NCI-H446 (cell line): ENCODE measurements around the gene LDAH.

Experiments used
- DNase-seq, 2 experiments: peaks; one replicate each; lab custom pipeline; 2025; lab: John Stamatoyannopoulos, UW

Gene LDAH

DNA sequence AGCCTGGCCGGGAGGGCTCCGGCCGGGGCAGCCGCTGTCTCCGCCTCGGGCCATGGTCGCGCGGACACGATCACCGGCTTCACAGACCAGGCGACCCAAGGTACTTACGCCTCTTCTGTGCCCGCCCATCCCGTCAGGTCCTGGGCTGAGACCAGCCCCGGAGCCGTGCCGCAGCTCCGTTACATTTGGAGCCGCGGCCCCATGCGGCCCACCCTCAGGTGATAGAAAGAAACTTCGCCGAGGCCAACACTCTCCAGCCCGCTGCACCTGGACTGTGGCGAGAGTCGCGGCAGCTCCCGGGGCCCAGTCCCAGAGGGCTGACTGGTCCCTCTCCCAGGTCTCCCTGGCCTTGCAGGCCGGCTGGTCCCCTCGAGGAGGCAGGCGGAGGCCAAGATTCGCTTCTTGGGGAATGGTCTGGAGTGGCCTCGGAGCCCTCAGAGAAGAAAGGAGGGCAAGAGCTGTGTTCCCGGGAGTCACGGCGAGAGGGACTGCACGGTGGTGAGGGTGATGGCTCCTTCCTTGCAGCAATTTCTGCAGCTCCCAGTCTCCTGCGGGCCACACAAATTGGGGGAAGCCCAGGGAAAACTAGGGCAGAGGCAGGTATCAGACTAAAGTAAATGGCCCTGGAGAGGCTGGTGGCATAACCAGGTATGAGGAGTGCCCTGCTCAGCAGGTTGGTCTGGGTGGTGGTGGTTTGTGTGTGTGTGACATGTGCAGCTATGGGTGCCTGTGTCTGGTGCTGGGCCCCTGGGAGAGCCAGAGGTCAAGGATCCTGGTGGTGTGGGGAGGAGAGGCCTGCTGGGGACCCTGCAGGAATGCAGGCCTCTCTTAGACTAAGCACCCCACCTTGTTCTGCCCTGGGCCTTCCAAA is 155.1 kb downstream of the LDAH start:
- DNase-seq = no peak

- no peak for DNase-seq
These were observed 155.8 kb downstream of the LDAH start for GRCh38 chr2:20667151-20667530.

GRCh38 chr2:20666304-20667150 is 156.4 kb downstream of the LDAH start, which contains the start of gene GDF7:
Gene GDF7, plus strand, starts transcription at chr2:20667144. Its CDS starts 96 bp downstream, at chr2:20667240.
- DNase-seq = no peak

DNA sequence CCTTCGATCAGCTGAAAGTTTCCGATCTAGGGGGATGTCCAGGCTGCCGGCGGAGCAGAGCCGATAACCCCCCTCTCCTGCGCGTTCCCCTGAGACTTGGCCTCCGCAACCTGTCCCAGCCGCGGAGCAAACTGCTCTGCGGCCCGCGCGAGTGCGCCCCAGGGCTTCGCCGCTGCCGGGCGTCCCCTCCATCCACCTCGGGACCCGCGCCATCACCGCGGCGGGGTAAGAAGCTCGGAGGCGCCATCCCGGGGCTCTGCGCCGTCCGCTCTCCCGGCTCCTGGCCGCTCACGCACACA is 156.9 kb downstream of the LDAH start:
- no peak for DNase-seq

DNA sequence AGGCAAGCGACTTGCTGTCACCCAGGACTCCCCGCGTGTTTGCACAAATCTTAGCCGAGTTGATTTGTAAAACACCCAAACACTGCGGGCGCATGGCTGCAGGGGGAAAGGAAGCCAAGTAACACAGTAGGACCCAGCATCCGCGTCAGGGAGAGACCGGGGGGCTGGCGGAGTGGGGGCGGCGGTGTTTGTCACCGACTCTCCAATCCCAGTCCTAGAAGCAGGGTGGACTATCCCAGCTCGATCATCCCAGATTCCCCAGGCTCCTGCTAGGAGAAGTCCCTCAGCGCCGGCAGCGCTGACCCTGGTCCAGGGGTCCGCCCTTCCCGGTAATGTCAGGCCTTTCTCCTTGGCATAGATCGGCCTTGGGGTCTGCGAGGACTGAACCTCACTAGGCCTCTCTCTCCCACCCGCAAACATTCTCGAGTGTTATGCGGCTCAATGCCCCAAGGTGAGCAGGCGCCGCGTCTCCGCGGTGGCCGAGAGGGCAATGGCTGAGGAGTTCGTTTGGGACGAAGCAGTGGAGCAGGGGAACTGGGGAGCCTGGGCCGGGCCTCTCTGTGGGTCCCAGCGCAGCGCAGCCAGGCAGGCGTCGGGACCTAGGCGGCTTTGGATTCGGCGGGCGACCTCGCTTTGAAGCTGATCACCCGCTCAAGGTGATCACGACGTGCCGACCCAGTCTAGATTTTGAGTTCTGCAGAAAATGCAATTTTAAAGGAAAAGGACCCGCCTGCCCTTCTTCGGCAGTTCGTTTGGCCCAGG is 157.5 kb downstream of the LDAH start:
- no peak for DNase-seq

DNA sequence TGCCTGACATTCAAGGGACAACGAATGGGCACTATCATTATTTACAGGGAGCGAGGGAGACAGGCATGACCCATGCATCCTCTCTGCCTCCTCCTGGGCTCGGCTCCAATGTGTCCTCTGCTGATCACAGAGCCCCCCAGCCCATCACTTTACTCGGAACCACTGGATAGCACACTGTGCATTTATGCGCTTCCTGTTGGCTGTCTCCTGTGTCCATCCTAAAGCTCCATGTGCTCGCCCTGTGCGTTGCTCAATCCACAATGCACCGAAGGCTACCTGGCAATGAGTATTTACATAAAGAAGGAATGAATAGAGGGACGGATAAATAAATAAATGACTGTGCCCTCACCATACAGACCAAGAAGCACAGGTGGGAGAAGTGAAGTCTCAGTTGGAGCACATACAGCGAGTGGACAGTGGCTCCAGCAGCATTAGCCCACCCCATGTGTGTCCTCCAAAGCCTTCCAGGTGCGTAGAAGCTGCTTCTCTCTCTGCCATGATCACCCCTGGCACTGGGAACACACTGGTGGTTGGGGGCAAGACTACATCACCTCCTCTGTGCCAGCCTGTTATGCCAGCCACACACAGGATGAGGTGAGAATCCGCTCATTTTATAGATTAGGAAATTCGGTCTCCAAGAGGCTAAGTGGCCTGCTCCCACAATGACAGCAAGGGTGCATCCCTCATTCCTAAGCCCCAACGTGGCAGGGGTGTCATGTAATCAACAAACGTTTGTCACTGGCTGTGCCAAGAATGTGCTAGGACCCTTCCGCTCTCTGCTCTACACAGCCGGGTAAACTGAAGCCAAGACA is 158.3 kb downstream of the LDAH start:
- DNase-seq = no peak

- no peak for DNase-seq
These were observed 158.9 kb downstream of the LDAH start for GRCh38 chr2:20664071-20664390.

GRCh38 chr2:20663196-20664070 is 159.5 kb downstream of the LDAH start:
- no peak for DNase-seq

DNA sequence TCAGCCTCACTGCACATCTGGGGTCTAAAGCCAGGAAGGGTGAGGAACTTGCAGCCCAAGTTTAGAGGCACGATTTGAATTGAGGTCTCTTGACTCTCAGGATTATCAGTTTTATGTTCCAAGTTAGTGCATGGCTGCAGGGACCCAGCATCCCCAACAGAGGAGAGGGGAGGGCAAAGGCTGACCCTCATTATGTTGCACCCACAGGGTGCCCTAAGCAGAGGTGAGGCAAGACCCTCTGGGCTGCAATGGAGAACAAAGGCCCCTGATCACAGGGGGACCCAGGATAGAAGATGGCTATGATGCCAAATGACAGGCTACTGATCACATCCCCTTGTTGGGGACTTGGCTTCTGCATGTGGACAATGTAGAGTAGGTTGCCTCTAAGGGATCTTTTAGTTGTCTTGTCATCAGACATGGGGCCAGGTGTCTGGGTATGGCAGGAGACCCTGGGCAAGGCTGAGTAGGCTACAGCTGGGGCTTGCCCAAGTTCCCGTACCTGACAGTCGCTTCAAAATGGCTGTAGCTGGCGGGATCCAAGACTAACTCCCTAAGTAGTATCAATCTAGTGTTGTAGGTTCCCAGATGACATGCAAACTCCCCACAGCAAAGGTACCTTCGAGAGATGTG is 160.5 kb downstream of the LDAH start:
- DNase-seq = no peak

DNA sequence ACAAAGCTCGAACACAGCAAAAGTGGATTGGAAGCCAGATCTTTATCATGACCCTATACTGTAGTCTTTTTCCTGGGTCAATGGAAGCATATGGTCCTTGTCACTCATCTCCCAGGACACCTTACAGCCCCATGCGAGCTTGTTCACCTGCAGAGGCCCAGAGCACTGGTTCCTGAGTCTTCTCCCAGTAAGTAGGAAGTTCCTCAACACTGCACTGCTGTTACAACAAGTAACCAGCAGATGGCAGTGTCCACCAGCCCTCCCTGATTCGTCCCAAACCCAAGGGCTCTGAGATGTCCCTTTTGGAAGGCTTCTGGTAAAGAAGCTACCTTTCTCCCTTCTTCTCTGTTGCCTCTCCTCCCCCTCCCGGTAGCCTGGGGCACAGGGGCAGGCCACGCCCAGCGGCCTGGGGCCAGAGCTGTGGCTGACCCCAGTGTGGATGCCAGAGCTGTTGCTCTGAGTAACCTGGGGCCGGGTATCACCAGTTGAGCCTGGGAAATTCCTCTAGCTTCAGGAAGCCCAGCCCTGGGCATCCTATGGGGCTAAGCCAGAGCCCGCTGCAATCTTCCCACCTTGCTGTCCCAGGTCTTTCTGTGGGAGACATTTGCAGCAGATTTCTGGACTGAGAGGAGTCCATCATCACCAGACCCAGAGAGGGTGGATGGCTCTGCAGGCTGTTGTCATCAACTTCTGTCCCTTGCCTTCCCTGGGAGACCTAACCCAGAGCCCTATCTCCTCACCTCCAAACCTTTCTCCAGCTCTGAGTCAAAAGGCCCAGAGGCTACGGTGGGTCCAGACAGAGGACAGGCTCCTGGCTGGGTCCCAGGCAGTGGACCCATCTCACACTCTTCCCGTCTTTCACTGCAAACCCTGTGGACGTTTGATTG is 161.2 kb downstream of the LDAH start:
- peak; percentile 74 to 77 for DNase-seq

- DNase-seq = no peak
These were observed 162.1 kb downstream of the LDAH start for GRCh38 chr2:20660506-20661420.

DNA sequence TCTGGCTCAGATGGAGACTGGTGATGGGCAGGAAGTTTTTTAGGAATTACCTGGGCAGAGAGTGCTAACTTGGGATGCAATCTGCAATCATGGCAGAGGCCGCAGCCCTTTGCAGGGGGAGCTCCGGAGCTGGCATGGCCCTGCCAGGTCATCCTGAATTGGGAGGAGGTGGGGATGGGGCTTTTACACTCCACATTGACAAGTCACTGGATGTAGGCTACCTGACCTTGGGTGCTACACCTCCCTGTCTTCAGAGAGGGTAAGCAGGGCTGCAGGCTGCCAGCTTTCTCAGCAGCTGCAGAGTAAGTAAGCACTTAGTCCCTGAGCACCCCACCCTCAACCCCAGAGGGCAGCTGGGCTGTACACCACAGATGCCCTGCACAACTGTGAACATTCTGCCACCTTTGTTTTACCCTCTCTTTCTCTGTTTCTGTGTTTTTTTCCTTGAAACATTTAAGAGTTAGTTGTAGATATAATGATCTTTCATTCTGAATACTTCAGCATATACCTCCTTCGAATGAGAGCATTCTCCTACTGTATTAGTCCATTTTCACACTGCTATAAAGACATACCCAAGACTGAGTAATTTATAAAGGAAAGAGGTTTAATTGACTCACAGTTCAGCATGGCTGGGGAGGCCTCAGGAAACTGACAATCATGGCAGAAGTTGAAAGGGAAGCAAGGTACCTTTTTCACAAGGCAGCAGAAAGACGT is 165.2 kb downstream of the LDAH start:
- no peak for DNase-seq

DNA sequence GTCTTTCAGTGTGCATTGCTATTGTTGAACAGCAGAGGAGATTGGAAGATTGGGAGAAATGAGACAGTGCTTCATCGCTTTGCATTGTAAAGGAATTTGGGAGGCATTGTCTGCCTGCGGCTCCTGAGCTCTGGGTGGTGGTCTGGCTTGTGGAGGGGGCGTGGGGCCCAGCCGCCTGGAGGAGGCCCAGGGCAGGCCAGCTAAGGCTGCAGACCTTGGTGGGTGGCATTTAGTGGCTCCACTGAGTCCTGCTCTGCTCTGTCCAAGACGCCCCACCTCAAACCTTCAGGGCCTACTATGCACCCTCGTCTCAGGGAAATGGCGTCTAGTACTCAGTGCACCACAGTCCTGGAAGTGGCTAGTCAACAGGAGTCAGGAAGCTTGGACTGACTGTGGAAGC is 166.3 kb downstream of the LDAH start:
- DNase-seq = no peak

GRCh38 chr2:20654535-20654813 is 168.4 kb downstream of the LDAH start:
- DNase-seq = no peak

GRCh38 chr2:20653695-20654534 is 169.0 kb downstream of the LDAH start:
- no peak for DNase-seq

DNA sequence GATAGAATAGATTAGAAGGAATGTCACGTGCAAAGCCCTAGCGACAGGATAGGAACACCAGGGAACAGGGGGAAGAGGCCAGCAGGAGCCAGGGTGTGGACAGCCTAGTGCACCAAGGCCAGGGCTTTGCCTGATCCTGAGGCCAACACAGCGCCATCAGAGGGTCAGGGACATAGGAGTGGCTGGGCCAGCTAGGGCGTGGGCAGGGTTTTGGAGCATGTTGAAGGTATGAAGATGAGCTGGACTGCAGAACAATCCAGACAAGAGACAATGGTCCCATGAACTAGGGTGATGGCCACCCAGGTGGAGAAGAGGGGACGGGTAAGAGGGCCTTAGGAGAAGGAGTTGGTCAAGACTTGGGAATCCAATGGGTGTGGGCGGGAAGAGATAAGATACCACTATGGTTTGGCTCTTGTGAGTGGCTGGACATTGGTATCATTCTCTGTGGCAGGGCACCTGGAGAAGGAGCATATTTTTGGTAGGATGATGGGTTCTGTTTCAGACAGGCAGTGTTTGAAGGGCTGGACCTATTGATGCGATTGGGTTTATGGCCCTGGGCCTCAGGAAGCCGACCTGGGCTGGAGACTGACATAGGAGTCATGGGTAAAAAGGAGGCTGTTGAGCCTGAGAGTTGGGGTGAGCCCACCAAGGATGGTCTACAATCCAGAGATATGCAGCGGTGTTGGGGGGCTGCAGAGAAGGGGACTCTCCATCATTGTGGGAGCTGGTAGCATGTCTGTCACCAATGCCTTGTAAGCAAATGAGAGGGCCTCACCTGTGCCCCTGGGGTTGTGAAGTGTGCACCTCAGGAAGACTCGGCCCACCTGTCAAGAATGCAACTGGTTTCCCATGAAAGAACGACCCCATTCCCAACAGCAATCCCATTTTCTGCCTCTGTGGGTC is 170.0 kb downstream of the LDAH start:
- DNase-seq = no peak
